BJ (cell line): ENCODE measurements around the gene DNAH8. TPM values are rescaled to one million over a fixed set of nuclear protein-coding genes. Genes with fewer than 3 reads are reported as not detected.
"Not testable (repeated sequence)": the region's sequence is repeated elsewhere in the genome, so short reads cannot be mapped to it uniquely, and the experiment has no call there.

Source experiments
- CTCF ChIA-PET: fragments of 350-600 bp; formaldehyde crosslinking; extraction: SDS; loops from one replicate; lab custom pipeline; 2021; ENCODE audit warnings: antibody characterized with exemption, inconsistent platforms; lab: Yijun Ruan, JAX
- POLR2A ChIA-PET: fragments of 300-600 bp; sonication (Branson Sonifier 250); formaldehyde crosslinking; extraction: SDS; loops from one replicate; lab custom pipeline; 2021; ENCODE audit warnings: antibody characterized with exemption; lab: Charles Lee
- DNase-seq: peaks from one replicate; pipeline ENCODE4 v3.0.0-alpha.2; 2011; ENCODE audit warnings: low read depth
- H3K27me3 ChIP-seq: 2 replicates; pipeline ENCODE4 v1.6.0; 2011; ENCODE audit warnings: low read length; ENCODE audit not compliant: control insufficient read depth, insufficient read depth
- H3K36me3 ChIP-seq: 2 replicates; pipeline ENCODE4 v1.5.1; 2011; ENCODE audit warnings: low read length; ENCODE audit not compliant: control insufficient read depth, insufficient read depth
- H3K4me3 ChIP-seq: 2 replicates; pipeline ENCODE4 v1.5.1; 2011; ENCODE audit warnings: low read depth, mild to moderate bottlenecking, control low read depth, low read length
- polyA plus RNA-seq: library from polyadenylated mRNA; depleted of rRNA; stranded (reverse); fragments of >200 nt; gene quantifications from 2 replicates; pipeline ENCODE4 v1.2.3, GENCODE V29; 2011
- TF ChIP-seq, protein P1 (sequence below): IDR thresholded peaks from 2 replicates; pipeline ENCODE4 v1.5.1; 2011; ENCODE audit warnings: low read depth, mild to moderate bottlenecking, control low read depth, inconsistent platforms, low read length, moderate library complexity; ENCODE audit not compliant: insufficient read depth

DNAH8 gene
- polyA plus RNA-seq, 1 experiment: not detected

DNA sequence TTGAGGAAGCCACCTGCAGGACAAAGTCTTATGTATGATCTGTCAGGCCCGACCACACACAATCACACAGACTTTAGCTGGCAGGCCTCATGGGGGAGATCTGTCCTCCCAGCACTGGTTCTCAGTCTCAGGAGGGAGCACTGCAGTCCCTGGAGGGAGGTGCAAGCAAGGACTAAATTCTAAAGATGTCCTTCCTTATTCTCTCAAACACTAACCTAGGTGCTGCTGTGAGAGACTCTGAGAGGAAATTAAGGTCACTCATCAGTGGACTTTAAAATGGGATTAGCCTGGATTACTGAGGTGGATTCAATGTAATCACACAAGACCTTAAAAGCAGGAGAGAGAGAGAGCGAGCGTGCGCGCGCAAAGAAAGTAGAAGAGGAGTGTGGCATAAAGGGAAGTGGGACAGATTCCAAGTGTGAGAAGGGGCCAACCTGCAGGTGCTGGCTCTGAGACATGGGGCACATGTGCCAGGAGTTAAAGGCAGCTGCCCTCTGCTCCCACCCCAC, 26.5 kb upstream of the DNAH8 start:
- peaks cover 1% of the 10 kb centered on the region; the same call in 1 of the 2 replicates for H3K36me3 ChIP-seq
- H3K27me3 ChIP-seq: no peaks in the 10 kb centered on the region
- CTCF ChIA-PET: interaction anchor here (1.1 kb wide), 1 partner anchor 11 kb away, joined by 3 read pairs; no protein-coding TSS in a partner anchor
- POLR2A ChIA-PET: no interaction called here
- TF ChIP-seq, protein P1, sequence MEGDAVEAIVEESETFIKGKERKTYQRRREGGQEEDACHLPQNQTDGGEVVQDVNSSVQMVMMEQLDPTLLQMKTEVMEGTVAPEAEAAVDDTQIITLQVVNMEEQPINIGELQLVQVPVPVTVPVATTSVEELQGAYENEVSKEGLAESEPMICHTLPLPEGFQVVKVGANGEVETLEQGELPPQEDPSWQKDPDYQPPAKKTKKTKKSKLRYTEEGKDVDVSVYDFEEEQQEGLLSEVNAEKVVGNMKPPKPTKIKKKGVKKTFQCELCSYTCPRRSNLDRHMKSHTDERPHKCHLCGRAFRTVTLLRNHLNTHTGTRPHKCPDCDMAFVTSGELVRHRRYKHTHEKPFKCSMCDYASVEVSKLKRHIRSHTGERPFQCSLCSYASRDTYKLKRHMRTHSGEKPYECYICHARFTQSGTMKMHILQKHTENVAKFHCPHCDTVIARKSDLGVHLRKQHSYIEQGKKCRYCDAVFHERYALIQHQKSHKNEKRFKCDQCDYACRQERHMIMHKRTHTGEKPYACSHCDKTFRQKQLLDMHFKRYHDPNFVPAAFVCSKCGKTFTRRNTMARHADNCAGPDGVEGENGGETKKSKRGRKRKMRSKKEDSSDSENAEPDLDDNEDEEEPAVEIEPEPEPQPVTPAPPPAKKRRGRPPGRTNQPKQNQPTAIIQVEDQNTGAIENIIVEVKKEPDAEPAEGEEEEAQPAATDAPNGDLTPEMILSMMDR: no peak
- no peak for DNase-seq
- H3K4me3 ChIP-seq: no peak overlapping the region

DNA sequence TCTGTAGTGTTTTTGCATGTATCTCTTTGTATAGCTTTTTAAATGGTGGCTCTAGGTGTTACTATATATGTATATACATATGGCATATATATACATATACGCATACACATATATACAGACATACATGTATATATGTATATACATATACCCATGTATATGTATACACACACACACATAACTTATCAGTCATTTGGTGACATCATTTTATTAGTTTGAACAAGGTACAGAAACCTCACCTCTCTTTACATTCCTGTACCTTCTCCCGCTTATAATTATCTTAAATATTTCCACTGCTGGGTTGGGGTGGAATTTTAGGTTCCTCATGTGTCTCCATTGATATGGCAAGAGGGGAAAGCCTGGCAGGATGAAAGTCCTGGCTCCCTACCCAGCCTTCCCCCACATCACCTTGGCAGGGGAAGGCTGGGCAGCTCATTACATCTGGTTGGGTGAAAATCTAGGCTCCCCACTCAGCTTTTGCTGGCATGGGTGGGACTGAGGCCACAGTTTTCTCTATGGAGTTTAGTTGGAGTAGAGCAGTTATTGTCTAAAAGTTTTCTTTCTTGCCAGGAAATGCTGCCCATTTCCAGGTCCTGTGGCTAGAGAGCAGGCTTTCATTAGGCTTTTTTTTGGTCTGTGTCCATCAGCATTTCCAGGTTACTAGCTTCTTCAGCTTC, 19.7 kb upstream of the DNAH8 start:
- H3K36me3 ChIP-seq: no peaks in the 10 kb centered on the region
- ChIA-PET POLR2A (no interaction called here), CTCF (no interaction called here)
- H3K4me3 ChIP-seq: no peak overlapping the region
- no peaks in the 10 kb centered on the region for H3K27me3 ChIP-seq
- DNase-seq: no peak
- TF ChIP-seq, protein P1: no peak

DNA sequence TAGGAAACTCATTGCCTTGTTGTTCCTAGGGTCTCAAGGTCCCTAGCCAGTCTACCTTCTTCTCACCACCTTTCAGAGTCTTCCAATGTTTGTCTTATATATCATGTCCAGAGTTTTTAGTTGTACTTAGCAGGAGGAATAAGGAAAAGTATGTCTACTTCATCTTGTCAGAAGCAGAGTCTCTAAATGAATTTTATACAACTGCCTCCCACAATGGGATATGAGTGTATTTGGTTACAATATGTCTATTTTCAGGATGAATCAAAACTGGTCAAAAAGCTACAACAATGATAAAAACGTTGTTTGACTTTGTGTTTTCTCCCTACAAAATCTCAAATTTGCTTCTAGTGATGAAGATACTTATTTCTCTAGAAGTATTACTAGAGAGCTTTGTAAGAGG, 19.2 kb upstream of the DNAH8 start:
- H3K4me3 ChIP-seq: no peak overlapping the region
- ChIA-PET POLR2A (no interaction called here), CTCF (no interaction called here)
- TF ChIP-seq, protein P1: no peak
- DNase-seq: no peak
- no peaks in the 10 kb centered on the region for H3K27me3 ChIP-seq
- no peaks in the 10 kb centered on the region for H3K36me3 ChIP-seq

DNA sequence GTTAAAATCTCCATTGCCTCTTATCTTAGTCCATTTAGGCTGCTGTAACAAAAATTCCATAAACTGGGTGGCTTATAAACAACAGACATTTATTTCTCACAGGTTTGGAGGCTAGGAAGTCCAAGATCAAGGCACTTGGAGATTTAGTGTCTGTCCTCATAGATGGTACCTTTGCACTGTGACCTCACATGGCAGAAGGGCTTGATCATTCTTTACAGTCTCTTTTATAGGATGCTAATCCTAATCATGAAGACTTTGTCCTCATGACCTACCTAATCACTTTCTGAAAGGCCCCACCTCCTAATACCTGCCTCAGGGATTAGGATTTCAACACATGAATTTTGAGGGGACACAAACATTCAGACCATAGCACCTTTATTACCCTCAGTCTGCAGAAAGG, 18.8 kb upstream of the DNAH8 start:
- H3K4me3 ChIP-seq: no peak overlapping the region
- no peaks in the 10 kb centered on the region for H3K36me3 ChIP-seq
- CTCF ChIA-PET: no interaction called here
- POLR2A ChIA-PET: no interaction called here
- no peaks in the 10 kb centered on the region for H3K27me3 ChIP-seq
- TF ChIP-seq, protein P1: no peak
- DNase-seq: no peak

DNA sequence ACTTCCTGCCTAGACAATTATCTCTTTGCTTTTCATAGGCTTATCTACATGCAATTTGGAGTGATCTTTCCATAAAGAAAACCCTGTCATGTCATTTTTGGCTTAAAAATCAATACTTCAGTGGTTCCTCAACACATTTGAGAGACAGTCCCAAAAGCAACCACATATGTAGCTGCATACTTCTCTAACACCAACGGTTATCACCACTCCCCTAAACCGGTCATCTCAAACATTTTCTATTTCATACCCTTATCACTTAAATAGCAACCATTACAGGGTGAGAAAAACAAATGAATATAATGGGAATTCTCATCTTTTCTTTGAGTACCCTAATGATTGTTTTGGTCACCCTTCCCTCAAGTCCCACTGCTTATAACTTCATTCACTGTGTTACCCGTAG, 17.3 kb upstream of the DNAH8 start:
- Histone ChIP-seq H3K4me3 (no peak overlapping the region), H3K36me3 (no peaks in the 10 kb centered on the region), H3K27me3 (no peaks in the 10 kb centered on the region)
- no peak for DNase-seq
- ChIA-PET CTCF (no interaction called here), POLR2A (no interaction called here)
- TF ChIP-seq, protein P1: no peak

DNA sequence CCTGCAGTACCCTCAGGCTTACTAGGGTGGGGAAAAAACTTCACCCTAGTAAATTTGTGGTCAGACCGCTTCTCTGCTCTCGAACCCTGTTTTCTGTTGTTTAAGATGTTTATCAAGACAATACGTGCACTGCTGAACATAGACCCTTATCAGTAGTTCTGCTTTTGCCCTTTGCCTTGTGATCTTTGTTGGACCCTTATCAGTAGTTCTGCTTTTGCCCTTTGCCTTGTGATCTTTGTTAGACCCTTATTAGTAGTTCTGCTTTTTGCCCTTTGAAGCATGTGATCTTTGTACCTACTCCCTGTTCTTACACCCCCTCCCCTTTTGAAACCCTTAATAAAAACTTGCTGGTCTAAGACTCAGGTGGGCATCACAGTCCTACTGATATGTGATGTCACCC, 15.4 kb upstream of the DNAH8 start:
- POLR2A ChIA-PET, H3K27me3 ChIP-seq, H3K36me3 ChIP-seq, DNase-seq, H3K4me3 ChIP-seq, CTCF ChIA-PET: not testable (repeated sequence)
